GM18507 (cell line): ENCODE measurements around the gene GPR137B.
A peak's percentile ranks its signal among the peaks of the same experiment; 100 is the strongest.

ENCODE experiments used
- DNase-seq: peaks from one replicate; pipeline ENCODE4 v3.0.0; 2011; ENCODE audit warnings: low read depth; ENCODE audit not compliant: insufficient read length; ENCODE audit errors: extremely low spot score
- FAIRE-seq: peaks from 2 replicates; lab custom pipeline; 2011; peaks lifted over from hg19 to GRCh38; lab: Jason Lieb, UNC

GPR137B gene

DNA sequence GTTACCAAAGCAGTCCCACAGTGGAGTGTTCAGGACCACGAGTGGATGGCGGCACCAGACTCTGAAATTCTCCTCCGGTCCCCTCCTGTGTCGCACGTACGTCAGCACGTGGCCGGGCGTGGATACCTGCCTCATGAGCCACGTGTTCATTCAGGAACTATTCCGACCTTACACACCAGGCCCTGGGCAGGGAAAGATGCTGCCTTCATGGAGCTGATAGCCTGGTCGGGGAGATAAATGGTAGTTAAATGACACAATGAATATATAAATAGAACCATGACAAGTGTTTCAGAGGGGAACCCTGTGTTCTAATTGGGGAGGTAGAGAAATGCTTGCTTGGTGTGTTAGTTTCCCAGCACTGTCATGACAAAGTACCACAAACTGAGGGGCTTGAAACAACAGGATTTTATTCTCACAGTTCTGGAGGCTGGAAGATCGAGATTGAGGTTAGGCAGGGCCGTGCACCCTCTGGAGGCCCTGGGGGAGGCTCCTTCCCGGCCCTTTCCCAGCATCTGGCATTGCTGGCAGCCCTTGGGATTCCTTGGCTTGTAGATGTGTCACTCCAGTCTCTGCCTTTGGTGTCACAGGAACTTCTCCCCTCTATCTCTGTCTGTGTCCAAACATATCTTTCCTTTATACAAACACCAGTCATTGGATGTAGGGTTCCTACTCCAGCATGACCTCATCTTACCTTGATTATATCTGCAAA lies 28.9 kb upstream of the GPR137B start:
- FAIRE-seq (no peak), DNase-seq (no peak)

DNA sequence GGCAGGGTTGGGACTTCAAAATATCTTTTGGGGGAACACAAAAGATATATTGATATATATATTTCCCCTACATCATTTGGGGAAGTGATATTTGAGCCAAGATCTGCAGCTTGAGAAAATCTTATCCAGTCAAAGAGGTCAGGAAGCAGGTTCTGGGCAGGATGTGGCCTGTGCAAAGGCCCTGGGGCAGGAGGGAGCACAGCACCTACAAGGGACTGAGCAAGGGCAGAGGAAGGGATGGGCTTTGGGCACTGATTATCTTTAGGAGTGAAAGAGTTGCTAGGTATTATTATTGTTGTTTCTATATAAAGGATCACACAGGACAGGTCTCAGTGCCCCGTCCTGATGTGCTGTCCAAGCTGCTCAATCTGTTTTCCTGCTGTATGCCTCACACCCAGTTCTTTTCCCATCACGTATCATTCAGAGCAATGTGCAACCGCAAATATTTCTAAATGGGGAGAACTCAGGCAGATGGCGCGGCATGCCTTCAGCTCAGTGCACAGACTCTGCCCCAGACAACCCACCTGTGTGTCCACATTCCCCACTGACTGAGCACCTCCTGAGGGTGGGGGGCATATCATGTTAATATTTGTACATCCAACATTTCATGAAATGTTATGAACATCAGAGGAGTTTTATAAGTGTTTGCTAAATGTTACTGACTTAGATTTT lies 28.1 kb upstream of the GPR137B start:
- DNase-seq (no peak), FAIRE-seq (no peak)

DNA sequence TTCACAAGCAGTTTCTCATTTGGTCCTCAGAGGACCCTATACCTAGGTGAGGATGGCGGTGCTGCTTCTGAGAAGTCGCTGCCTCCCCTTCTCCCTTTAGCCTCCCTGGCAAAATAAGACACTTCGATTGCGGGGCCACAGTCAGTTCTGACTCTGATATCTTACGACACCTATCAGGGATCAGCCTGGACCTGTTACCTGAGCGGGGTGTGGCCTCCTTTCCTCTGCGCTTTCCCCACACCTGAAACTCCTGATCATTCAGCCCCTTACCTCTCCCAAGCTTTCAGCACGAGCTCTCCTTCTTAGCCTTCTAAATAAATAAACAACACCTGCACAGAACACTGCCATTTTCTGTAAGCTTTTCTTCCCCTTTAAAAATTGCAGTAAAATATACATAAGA lies 24.6 kb upstream of the GPR137B start:
- DNase-seq (no peak), FAIRE-seq (no peak)

DNA sequence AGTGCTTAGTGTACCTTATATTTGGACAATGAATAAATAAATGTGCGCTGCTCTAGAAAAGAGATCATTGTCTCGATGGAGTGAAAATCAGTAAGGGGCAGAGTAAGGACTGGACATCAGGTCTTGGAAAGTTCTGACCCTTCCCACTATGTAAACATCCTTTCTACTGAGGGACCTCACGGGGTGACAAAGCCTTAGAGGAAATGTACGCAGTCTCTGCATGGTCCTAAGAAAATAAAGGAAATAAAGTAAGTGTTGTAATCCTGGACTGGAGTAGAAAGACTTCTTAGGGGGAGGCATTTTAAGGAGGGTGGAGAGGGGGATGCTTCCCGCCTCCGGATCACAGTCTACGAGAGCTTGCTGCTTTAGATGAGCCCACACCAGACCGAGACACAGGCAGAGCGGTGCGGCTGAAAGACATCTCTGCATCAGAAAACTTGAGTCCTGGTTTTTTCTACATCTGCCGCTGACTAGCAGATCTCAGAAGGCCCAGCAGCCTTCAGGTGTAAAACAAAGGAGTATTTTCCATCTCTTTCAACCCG lies 22.3 kb upstream of the GPR137B start:
- FAIRE-seq, result no peak
- DNase-seq, result no peak

DNA sequence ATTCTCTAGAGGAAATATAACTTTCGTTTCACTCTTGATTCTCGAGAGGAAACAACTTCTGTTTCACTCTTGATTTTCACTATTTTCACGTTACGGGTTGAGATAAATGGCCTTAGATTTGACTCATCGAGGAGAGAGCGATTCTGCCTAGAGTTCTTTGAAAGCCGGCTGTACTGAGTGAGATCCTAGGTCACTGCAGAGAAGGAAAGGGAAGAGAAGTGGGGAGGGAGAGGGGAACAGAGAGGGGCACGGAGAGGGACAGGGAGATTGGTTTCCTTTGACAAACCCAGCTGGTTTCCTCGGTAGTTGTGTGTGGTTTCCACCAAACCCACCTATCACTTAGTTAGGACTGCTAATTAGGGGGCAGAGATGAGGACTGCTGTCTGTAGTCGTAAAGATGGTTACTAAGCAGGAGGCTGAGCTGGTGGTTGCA lies 21.6 kb upstream of the GPR137B start:
- FAIRE-seq (peak; percentile 66), DNase-seq (no peak)

DNA sequence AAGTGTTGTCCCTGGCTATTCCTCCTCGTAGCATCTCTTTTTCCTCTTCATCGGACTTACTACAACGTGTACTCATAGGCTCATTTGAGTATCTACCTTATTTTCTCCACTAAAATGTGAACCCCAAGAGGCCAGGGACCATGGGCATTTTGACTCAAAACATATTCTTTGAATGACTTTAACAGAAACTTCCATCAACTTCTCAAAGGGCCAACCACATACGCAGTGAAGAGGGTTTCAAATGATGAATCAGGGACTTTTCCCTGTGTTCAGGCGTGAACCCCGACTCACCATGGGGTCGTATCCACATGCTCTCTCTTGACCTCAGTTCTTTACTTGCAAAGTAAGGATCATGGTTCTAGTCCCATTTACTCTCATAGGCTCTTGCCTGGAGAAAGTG lies 20.2 kb upstream of the GPR137B start:
- FAIRE-seq, result peak; percentile 56
- no peak for DNase-seq

DNA sequence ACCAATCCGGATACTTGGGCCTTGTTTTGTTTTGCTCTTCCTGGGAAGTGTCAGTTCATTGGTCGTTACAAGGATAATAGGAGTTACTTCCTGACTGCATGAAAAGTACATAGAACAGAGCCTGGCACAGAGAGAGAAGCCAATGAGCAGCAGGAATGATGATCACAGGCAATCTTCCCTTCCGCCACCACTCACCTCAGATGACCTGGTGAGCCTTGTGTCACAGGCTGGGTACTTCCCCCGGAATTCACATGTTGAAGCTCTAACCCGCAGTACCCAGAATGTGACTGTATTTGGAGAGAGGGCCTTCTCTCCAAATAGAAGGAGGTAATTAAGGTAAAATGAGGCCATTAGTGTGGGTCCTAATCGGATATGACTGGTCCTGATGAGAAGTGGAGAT lies 18.8 kb upstream of the GPR137B start:
- DNase-seq (no peak), FAIRE-seq (no peak)

DNA sequence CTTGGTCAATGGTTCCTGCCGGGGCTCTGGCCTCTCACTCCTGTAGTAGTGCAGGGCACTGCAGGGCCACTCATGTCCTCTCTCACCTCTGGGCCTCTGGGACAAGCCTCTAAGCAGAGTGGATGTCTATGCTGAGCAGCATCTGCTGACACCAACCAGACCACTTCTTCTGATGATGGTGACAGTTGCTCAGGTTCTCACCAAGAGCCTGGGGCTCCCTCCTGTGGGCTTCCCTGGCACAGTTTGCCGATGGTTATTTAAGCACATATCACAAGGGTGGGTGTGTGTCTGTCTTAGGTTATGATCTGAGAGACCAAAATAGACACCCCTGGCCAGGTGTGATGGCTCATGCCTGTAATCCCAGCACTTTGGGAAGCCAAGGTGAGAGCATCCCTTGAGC lies 17.4 kb upstream of the GPR137B start:
- DNase-seq (no peak), FAIRE-seq (no peak)

DNA sequence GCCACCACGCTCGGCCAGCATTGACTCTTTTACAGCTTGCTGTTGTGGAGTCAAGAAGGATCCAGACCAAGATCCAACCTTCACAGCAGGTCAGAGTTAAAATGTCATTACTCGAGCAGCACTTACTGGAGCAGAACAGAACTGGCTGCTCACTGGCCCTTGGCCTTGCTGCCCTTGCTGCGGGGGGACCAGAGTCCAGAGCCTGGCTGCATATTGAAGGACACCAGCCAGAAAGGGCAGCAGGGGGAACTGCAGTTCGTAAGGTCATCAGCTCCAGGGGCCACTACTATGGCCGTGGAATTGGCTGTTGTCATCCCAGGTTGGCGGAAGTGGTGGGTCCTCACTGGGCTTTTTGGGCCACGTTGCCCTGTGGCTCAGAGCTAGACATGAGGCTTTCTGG lies 15.3 kb upstream of the GPR137B start:
- DNase-seq (no peak), FAIRE-seq (no peak)

DNA sequence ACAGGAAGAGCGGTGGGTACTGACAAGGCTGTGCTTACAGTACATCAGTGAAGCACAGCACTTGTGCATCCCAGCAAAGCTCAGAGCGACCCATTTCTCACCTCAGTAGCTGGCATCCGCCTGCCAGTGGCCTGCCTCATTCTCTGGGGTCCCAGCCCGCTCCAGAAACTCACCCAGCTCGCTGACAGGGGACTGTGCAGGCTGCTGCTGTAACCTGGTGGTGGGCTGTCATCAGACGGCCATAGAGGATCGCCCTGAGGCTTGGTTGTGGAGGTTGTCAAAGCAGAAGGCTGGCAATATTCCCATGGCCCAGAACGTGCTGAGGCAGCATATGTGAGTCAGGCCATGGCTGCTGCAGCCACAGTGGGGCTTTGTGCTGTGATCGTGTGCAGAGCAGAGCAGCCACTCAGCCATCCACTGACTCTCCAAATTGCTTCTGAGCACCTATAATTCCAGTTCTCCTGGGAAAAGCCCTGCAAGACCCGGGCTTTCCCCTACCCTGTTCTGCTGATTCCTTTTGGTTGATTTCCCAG lies 13.6 kb upstream of the GPR137B start:
- FAIRE-seq, result no peak
- DNase-seq, result no peak

DNA sequence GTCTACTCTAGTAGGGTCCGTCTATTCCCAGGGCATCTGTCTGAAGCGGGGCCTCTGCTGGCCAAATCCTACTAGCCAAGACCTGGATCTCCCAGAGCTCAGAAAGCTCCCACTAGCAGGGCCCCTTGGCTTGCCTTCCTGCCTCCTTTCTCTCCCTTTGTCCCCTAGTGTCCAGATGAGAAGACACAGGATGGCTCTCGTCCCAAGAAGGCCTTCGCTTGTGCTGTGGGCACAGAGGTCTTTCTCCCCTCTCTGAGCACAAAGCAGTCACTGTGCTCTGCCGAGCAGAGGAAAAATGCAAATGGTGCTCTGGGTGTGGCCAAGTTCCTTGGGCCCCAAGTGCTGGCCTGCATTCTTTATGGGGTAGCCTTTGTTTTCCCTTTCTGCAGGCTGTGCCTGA lies 13.0 kb upstream of the GPR137B start:
- FAIRE-seq, result no peak
- DNase-seq, result no peak

DNA sequence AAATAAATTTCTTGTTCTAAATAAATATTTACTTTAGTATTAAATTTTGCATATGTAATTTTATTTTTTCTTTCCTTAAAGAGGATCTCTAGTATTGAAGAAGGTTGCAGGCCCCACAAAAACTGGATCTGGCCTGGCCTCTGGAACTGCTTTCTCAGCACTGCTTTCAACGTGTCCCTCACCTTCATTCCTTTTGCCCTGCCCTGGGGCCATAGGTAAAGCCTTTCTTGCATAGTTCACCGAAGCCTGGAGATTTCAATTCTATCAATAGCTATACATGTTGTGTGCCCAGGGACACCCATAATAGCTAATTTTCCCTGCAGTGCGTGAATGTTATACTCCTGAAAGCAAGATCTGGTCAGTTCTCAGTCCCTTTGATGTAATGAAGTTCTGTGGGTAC lies 12.0 kb upstream of the GPR137B start:
- FAIRE-seq, result no peak
- no peak for DNase-seq

DNA sequence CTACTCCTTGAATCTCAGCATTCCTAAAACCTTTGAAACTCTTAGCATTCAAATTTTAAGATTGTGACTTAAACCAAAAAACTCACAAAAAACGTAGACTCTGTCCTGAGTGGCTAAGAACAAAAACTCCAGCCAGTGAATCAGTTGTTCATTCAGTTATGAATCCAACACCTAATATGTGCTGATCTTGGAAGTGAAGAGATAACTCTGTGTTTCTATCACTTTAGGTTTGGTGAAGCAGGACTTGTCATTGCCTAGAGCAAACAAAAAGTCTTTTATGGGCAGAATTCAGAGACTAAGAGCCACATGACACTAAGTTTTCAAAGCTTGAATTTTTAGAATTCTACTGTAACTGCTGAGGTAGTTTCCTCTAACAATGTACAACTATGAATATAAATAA lies 10.4 kb upstream of the GPR137B start:
- FAIRE-seq (no peak), DNase-seq (no peak)

DNA sequence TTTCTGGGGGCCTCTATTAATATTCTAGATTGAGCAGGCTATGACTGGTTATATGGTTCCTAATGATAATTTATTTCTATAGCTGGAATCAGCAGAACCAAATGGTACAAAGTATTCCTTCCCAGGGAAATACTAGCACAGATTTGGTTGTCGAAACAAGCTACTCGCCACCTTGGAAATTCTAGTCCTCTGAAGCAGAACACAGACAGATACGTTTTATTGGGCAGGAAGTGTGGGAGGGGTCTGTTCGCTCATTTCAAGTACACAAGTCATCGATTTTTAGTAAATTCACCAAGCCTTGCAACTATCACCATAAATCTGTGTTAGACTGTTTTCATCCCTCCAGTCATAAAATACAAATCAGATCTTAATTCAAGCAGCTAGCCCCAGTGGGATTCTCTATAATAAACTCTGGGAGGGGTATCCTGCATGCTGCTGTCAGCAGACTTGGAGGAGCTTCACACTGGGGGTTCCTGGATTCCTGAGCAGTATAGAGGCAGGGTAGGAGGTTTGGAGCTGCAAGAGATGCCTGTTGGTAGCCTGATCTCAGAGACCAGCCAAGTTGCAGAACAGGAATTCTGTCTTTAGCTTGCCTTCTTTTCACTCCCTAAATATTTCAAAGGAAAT lies 9.8 kb upstream of the GPR137B start:
- DNase-seq (no peak), FAIRE-seq (no peak)

DNA sequence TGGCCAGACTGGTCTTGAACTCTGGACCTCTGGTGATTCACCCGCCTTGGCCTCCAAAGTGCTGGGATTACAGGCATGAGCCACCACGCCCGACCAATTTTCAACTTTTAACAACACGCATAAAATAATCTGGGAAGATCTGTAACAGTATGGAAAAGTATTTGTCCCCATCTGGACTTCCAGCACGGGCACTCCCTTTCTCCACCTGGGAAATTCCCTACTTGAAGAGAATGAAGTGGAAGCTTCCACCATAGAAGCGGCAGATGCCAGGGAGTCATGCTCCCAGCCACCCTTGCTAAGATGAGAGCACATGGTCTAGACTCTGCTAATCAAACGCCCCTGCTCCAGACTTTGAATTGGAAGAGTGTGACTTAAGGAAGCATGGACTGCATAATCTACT lies 9.0 kb upstream of the GPR137B start:
- FAIRE-seq (no peak), DNase-seq (no peak)

DNA sequence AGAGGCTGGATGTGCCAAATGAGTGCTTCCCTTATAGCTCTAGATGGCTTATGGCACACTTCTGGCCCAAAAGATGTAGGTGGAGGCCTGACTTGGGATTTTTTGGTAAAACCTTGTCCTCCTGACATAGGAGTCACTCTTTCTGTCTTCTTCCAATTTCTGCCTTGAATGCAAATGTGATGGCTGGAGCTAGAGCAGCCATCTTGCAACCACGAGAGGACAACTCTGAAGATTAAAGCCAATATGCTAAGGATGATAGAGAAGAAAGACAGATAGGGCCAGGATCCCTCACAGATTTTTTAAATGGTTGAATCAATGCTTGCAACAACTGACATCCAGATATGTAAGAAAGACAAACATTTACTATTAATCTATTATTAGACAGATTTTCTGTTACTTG lies 8.5 kb upstream of the GPR137B start:
- DNase-seq (no peak), FAIRE-seq (no peak)

DNA sequence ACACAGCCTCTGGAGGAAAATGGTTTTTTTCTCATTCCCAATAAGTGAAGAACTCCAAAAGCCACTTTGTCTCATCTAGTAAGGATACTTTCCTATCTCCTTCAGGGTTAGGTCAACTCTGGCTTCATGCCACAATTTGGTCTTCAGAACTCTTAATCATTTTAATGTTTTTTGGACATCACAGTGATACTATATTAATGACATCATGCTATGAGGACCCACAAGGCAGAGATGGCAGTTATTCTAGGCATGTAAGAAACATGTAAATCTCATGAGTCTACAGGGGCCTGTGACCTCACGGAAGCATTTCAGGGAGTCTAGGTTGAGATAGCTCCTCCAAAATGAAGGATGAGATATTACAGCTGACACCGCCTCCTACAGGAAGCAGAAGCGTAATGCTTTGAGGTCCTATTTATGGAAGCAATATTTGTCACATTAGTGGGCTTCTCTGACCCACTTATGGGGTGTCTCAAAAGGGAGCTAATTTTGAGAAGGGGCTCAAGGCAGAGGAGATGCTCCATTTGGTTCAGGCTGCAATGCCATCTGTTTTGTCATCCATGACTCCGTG lies 5.0 kb upstream of the GPR137B start:
- no peak for DNase-seq
- FAIRE-seq, result no peak

DNA sequence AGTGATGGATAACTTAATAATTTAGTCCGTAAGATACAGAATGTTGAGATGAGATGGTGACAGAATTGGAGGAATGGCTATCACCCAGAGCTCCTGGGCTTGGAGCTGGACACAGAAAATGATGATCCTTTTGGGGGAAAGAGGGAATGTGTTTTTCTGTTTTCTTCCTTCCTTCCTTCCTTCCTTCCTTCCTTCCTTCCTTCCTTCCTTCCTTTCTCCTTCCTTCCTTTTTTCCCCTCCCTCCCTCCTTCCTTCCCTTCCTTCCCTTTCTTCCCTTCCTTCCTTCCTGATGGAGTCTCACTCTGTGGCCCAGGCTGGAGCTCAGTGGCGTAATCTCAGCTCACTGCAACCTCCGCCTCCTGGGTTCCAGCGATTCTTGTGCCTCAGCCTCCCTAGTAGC lies 2.8 kb upstream of the GPR137B start:
- FAIRE-seq (no peak), DNase-seq (no peak)

DNA sequence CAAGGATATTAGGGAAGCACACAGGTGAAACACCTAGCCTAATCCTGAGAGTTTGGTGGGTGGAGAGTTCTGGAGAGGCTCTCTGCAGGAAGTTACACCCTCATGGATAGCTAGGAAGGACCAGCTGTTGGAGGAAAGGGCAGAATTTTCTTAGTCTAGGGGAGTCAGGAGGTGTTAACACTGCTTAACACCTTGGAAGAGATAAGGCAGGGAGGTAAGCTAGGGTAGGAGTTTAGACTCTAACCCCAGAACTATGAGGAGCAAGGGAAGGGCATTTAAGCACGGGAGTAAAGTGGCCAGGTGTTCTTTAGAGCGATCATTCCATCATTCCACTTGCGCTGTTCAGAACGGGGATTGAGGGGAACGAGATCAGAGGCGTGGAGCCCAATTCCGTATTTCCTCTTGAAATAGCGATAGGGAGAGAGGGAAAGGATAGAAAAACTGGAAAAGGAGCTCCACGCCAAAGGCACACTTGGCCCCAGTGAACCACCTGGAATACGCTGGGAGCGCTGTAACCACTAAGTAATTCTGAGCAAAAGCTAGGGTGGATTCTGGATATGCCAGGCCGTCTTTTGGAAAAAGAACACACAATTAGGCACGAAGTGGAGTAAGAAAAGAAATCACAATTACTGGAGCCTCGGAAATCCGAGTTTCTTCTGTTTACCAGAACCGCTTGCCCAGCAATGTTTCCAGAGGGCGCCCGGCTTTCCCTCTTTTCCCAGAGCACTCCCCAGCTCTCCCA lies 1.5 kb upstream of the GPR137B start:
- DNase-seq, result no peak
- no peak for FAIRE-seq
